AG04450 (cell line): ENCODE results near the gene ZSCAN2. TPM values are rescaled to one million over a fixed set of nuclear protein-coding genes. Genes with fewer than 3 reads are reported as not detected.

ENCODE experiments used
- CTCF ChIA-PET: fragments of 300-600, 350-600 bp; formaldehyde crosslinking; extraction: SDS; loops from one replicate; lab custom pipeline; 2022; ENCODE audit warnings: antibody characterized with exemption, inconsistent platforms; lab: Charles Lee
- POLR2A ChIA-PET: fragments of 350-600 bp; formaldehyde crosslinking; extraction: SDS; loops from one replicate; lab custom pipeline; 2021; ENCODE audit warnings: antibody characterized with exemption, inconsistent platforms; lab: Yijun Ruan, JAX
- DNase-seq: peaks from one replicate; pipeline ENCODE4 v3.0.0-alpha.2; 2011; ENCODE audit warnings: low read depth, low spot score
- H3K27ac ChIP-seq: one replicate; pipeline ENCODE4 v1.5.1; 2012; ENCODE audit warnings: low read depth, low read length, control low read depth
- H3K27me3 ChIP-seq: one replicate; pipeline ENCODE4 v1.6.0; 2012; ENCODE audit warnings: low read length; ENCODE audit not compliant: control insufficient read depth, insufficient read depth
- H3K4me3 ChIP-seq: 2 replicates; pipeline ENCODE4 v1.5.1; 2011; ENCODE audit warnings: mild to moderate bottlenecking, low read depth, low read length, control low read depth
- H3K9me3 ChIP-seq: 2 replicates; pipeline ENCODE4 v1.5.1; 2012; ENCODE audit warnings: low read length; ENCODE audit not compliant: control insufficient read depth, insufficient read depth
- polyA plus RNA-seq: library from polyadenylated mRNA; depleted of rRNA; stranded (reverse); fragments of >200 nt; gene quantifications from 2 replicates; pipeline ENCODE4 v1.2.3, GENCODE V29; 2011
- TF ChIP-seq, protein P1 (sequence below): IDR thresholded peaks from 2 replicates; pipeline ENCODE4 v1.5.1; 2011; ENCODE audit warnings: low read depth, low read length, control low read depth, inconsistent platforms

The ZSCAN2 gene
- polyA plus RNA-seq, 1 experiment = 16.2 TPM

DNA sequence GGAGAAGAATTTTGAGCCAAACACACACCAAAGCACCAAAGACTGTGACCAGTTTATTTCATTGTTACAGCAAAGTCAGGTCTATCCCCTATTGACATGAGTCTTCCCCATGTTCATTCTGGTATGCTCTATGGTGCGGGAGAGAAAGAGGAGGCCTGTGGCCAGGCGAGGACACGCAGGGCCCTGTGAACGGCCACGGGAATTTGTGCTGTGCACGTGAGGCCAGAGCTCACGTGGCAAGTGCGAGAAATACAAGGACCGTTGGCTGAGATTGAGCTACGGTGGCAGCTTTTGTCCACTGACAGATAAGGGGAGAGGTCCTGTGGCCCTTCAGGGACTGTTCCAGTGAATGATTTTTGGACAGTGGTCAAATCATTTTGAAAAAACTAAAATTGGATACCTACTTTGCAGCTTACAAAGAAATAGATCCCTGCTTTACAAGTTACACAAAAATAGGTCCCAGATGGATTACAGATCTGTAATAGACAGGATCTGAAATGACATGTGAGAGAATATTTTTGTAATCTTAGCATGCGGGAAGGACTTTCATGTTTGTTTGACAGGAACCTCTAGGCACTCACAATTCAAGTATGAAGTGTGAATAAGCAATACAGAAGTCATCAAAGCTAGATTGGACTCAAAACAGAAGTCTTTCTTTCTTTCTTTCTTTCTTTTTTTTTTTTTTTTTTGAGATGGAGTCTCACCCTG, 9.2 kb downstream of the ZSCAN2 start:
- POLR2A ChIA-PET = interaction anchor here (0.9 kb wide), 1 partner anchor 10 kb away, joined by 3 read pairs; no protein-coding TSS in a partner anchor
- no peak overlapping the region for H3K27ac ChIP-seq
- no peaks in the 10 kb centered on the region for H3K27me3 ChIP-seq
- H3K9me3 ChIP-seq = no peaks in the 10 kb centered on the region
- no peak overlapping the region for H3K4me3 ChIP-seq
- TF ChIP-seq, protein P1, sequence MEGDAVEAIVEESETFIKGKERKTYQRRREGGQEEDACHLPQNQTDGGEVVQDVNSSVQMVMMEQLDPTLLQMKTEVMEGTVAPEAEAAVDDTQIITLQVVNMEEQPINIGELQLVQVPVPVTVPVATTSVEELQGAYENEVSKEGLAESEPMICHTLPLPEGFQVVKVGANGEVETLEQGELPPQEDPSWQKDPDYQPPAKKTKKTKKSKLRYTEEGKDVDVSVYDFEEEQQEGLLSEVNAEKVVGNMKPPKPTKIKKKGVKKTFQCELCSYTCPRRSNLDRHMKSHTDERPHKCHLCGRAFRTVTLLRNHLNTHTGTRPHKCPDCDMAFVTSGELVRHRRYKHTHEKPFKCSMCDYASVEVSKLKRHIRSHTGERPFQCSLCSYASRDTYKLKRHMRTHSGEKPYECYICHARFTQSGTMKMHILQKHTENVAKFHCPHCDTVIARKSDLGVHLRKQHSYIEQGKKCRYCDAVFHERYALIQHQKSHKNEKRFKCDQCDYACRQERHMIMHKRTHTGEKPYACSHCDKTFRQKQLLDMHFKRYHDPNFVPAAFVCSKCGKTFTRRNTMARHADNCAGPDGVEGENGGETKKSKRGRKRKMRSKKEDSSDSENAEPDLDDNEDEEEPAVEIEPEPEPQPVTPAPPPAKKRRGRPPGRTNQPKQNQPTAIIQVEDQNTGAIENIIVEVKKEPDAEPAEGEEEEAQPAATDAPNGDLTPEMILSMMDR = no peak
- DNase-seq = no peak
- CTCF ChIA-PET = interaction anchor here (1.4 kb wide), 1 partner anchor 318 kb away, joined by 4 read pairs; no protein-coding TSS in a partner anchor

DNA sequence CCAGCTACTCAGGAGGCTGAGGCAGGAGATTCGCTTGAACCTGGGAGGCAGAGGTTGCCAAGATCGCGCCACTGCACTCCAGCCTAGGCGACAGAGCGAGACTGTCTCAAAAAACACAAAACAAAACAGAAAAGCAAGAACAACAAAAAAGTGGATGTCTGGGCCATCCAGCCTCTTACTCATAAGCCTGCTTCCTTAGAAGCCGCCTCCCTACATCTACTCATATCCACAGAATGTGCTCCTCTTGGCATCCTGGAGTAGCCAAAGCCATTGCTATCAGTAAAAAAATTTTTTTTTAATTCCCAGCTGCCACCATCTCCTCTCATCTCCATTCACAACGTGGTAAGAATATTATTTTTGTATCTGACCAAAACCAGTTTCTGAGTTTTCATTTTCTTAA, 10.8 kb downstream of the ZSCAN2 start:
- no peak for DNase-seq
- CTCF ChIA-PET = no interaction called here
- POLR2A ChIA-PET = no interaction called here
- Histone ChIP-seq H3K9me3 (no peaks in the 10 kb centered on the region), H3K27me3 (no peaks in the 10 kb centered on the region), H3K4me3 (no peak overlapping the region), H3K27ac (no peak overlapping the region)
- TF ChIP-seq, protein P1 = no peak

DNA sequence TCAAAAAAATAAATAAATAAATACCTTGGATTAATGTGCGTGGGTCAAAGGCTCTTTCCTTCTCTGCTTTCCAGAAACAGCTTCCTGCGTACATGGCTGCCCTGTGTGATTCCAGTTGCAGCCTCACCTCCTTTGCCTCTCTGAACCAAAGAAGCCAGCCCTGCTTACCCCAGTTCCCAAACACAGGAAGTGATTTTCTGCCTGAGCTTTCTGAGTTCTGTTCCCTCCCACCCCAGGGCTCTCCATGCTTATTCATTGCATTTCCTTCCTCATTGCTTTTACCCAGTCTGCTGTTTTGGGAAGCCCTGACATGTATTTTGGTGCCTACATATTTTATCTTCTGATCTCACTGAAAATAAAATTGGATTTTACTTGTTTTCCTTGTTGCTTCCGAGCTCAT, 15.4 kb downstream of the ZSCAN2 start:
- H3K27me3 ChIP-seq = no peaks in the 10 kb centered on the region
- H3K27ac ChIP-seq = no peak overlapping the region
- no peak for DNase-seq
- H3K9me3 ChIP-seq = peaks cover 18% of the 10 kb centered on the region
- no peak overlapping the region for H3K4me3 ChIP-seq
- ChIA-PET CTCF (no interaction called here), POLR2A (no interaction called here)
- TF ChIP-seq, protein P1 = no peak

DNA sequence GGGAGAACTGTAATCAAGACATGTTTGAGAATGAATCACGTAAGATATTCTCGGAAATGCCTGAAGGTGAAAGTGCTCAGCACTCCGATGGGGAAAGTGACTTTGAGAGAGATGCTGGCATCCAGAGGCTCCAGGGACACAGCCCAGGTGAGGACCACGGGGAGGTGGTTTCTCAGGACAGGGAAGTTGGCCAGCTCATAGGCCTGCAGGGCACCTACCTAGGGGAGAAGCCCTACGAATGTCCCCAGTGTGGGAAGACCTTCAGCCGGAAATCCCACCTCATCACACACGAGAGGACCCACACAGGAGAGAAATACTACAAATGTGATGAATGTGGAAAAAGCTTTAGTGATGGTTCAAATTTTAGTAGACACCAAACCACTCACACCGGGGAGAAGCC, 19.8 kb downstream of the ZSCAN2 start:
- POLR2A ChIA-PET = no interaction called here

More for the DNA sequence above, 19.8 kb downstream of the ZSCAN2 start:
- TF ChIP-seq, protein P1 = no peak
- Histone ChIP-seq H3K27ac (no peak overlapping the region), H3K4me3 (no peak overlapping the region), H3K27me3 (no peaks in the 10 kb centered on the region), H3K9me3 (peaks cover 40% of the 10 kb centered on the region)
- CTCF ChIA-PET = interaction anchor here (0.5 to 1.9 kb wide), 2 partner anchors 33 to 126 kb away, joined by 4 to 12 read pairs; no protein-coding TSS in a partner anchor
- no peak for DNase-seq
